ENCODE data around the gene ZNF175.

The ZNF175 gene

GRCh38 chr19:51587264-51588191 is 16.4 kb downstream of the ZNF175 start:
- FAIRE-seq = no peak
- DNase-seq (ENCODE audit: low spot score) = no peak

GRCh38 chr19:51589511-51589910 is 18.4 kb downstream of the ZNF175 start:
- FAIRE-seq = no peak
- no peak for DNase-seq (ENCODE audit: low spot score)

GRCh38 chr19:51590441-51590840 is 19.4 kb downstream of the ZNF175 start:
- no peak for FAIRE-seq

GRCh38 chr19:51592521-51592920 is 21.4 kb downstream of the ZNF175 start:
- no peak for DNase-seq (ENCODE audit: low spot score)
- no peak for FAIRE-seq

More at GRCh38 chr19:51590441-51590840, 19.4 kb downstream of the ZNF175 start:
- no peak for DNase-seq (ENCODE audit: low spot score)

- DNase-seq (ENCODE audit: low spot score) = no peak
- FAIRE-seq = no peak
These were observed 22.2 kb downstream of the ZNF175 start for GRCh38 chr19:51593138-51593890.

GRCh38 chr19:51593969-51594773 is 23.1 kb downstream of the ZNF175 start:
- FAIRE-seq (peak; percentile 93), DNase-seq (ENCODE audit: low spot score) (peak; percentile 97)

GRCh38 chr19:51594774-51595109 is 23.7 kb downstream of the ZNF175 start:
- FAIRE-seq (no peak), DNase-seq (ENCODE audit: low spot score) (peak; percentile 20)

- DNase-seq (ENCODE audit: low spot score) (no peak), FAIRE-seq (no peak)
These were observed 24.4 kb downstream of the ZNF175 start for GRCh38 chr19:51595190-51596175.

- no peak for FAIRE-seq
- no peak for DNase-seq (ENCODE audit: low spot score)
These were observed 27.3 kb downstream of the ZNF175 start for GRCh38 chr19:51598159-51598915.

- FAIRE-seq = no peak
- no peak for DNase-seq (ENCODE audit: low spot score)
These were observed 28.0 kb downstream of the ZNF175 start for GRCh38 chr19:51599084-51599483.

- no peak for FAIRE-seq
- peak; percentile 29 for DNase-seq (ENCODE audit: low spot score)
These were observed 30.0 kb downstream of the ZNF175 start for GRCh38 chr19:51600940-51601580.

GRCh38 chr19:51602189-51602854 is 31.2 kb downstream of the ZNF175 start:
- DNase-seq (ENCODE audit: low spot score) (no peak), FAIRE-seq (no peak)

GRCh38 chr19:51607077-51607476 is 36.0 kb downstream of the ZNF175 start:
- DNase-seq (ENCODE audit: low spot score) (no peak), FAIRE-seq (no peak)

- peak; percentile 74 for DNase-seq (ENCODE audit: low spot score)
- FAIRE-seq = no peak
These were observed 37.0 kb downstream of the ZNF175 start for GRCh38 chr19:51607920-51608562.

- DNase-seq (ENCODE audit: low spot score) (no peak), FAIRE-seq (no peak)
These were observed 39.5 kb downstream of the ZNF175 start for GRCh38 chr19:51610576-51610975.

GRCh38 chr19:51614789-51615188 is 43.7 kb downstream of the ZNF175 start:
- FAIRE-seq = no peak

GRCh38 chr19:51615991-51616390 is 44.9 kb downstream of the ZNF175 start:
- FAIRE-seq = no peak
- DNase-seq (ENCODE audit: low spot score) = no peak

More at GRCh38 chr19:51614789-51615188, 43.7 kb downstream of the ZNF175 start:
- DNase-seq (ENCODE audit: low spot score) = no peak

GRCh38 chr19:51621178-51621577 is 50.1 kb downstream of the ZNF175 start:
- FAIRE-seq (no peak), DNase-seq (ENCODE audit: low spot score) (no peak)
